Vagina (tissue), 2 donors: ENCODE measurements around the gene ERCC6L2.

Experiments
- CTCF ChIP-seq, 3 experiments: fragments of 450-650 bp in 2 of 3; fragments of 200-600 bp in 1 of 3; sonication (generic) in 1 of 3; IDR thresholded peaks; one replicate each; pipeline ENCODE4 v1.5.1; 2017 to 2019; ENCODE audit warnings: antibody characterized with exemption in 3 of 3, mild to moderate bottlenecking in 2 of 3, moderate library complexity in 2 of 3
- POLR2A ChIP-seq, 2 donors: fragments of 450-650 bp; IDR thresholded peaks; one replicate each; pipeline ENCODE4 v1.6.1; 2017; ENCODE audit warnings: antibody characterized with exemption in 2 of 2, mild to moderate bottlenecking in 2 of 2, moderate library complexity in 2 of 2
- POLR2AphosphoS5 ChIP-seq, 2 donors: sonication (generic); formaldehyde crosslinking; IDR thresholded peaks; one replicate each; pipeline ENCODE4 v1.9.0; 2017; ENCODE audit warnings: antibody characterized with exemption in 2 of 2, mild to moderate bottlenecking in 2 of 2, low read depth in 1 of 2; ENCODE audit not compliant: insufficient read depth in 1 of 2

DNA sequence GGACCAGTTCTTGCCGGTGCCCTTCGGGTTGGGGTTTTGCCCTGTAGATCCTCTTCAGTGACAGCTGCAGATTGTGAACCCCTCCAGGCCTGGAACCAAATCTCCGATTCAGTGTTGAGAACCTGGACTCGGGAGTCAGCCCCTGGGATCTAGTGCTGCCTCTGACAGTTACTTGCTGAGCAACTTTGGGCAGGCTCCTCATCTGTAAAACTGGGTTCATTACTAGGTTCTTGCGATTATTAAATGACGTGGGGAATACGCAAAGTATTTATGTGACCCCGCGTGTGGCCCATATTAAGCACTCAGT lies 600 bp downstream of the ERCC6L2 start:
- no peak for TF ChIP-seq CTCF (IDR thresholded peaks at IDR 0.05)
- no peak for TF ChIP-seq POLR2A (IDR thresholded peaks at IDR 0.05)
- TF ChIP-seq POLR2AphosphoS5 (IDR thresholded peaks at IDR 0.05; ENCODE audit: insufficient read depth in 1 of 2, low read depth in 1 of 2), result peak in 1 of 2 donors; percentile 7
